HG03066 (cell line): Measurements from ENCODE around the gene EVI5.

Experiments
- ATAC-seq: cut with Tn5 transposase; IDR thresholded peaks from one replicate; pipeline ENCODE4 v1.9.1; 2021; ENCODE audit warnings: low read depth; ENCODE audit not compliant: unreplicated experiment

EVI5 gene

DNA sequence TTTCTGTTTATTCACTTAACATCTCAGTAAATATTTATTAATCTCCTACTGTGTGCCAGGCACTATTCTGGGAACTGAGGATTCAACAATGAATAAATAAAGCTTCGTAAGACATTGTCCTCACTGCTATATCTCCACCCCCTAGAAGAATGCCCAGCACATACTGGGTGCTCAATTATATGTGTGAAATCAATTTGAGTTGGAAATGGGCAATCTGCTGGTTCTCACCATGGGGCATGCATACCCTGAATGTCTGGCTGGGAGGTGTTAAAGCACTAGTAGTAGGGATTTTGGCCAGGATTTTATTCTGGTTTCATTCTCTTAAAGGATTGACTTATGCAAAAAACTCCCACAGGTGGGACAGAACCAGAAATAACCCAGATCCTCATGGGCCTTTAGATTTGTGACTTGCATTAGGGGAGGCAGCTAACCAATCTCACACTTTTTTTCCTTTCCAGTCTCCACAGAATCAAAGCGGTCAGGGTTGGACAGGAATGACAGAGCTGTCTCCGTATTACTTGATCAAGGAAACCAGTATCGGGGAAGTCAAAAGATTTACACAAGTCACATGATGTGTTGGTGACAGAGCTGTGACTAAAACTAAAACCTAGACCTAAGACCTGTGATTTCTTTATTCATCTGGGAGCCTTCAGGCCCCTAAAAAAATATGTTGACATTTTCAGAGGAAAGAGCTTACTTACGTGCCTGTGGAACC lies 311.0 kb downstream of the EVI5 start:
- ATAC-seq, result no peak

DNA sequence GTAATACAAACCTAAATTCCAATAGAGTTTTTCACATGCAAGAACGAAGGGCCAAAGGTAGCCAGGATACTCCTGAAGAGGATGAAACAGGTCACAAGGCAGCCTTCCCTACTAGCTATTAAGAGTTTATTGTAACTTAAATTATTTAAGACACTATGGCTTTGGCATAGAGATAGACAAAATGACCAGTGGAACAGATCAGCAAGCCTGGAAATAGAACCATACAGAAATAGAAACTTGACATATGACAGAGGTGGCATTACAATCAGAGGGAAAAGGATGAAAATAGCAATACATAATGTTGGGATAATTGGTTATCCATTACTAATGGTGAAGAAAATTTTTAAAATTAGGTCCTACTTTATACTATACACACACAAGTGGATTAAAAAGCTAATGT lies 314.7 kb downstream of the EVI5 start:
- ATAC-seq, result no peak

DNA sequence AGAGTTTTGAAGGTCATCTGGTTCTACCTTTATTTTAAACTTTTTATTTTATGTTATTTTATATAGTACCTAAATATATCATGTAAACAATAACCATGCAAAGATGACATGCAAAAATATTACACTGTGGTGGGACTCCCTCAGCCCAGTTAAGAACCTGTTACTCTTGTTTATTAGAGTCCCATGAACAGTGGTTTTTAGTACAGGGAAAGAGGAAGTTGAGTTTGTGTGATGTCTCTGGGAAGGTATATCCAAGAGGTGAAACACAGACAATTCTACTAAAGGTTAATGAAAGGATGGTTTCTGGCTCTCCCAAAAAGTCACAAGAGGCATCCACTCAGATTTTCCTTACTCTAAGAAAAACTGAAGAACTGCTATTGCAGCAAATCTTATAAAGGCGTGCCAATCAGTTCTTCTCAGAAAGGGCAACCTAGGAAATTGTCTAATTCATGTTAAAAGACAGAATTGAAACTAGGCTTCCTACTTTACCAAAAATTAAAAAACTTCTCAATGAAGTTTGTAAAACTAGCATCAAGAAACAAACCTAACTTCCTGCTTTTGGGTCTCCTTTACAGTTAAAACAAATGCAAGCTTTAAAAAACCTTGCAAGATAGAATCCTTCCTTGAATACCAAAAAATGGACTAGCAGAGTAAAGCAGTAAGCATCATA lies 318.1 kb downstream of the EVI5 start:
- no peak for ATAC-seq

DNA sequence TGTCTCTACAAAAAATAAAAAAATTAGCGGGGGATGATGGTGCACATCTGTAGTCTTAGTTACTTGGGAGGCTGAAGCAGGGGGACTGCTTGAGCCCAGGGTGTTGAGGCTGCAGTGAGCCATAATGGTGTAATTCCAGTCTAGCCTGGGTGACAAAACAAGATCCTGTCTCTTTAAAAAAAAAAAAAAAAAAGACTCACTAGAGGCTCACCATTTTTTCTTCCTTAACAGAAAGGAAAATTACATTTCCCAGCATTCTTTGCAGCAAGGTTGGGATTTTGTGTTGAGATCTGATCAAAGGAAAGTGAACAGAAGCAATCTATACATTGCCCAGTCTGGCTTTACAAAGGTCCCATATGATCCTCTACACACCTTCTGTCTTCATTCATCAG lies 319.7 kb downstream of the EVI5 start:
- ATAC-seq, result no peak

DNA sequence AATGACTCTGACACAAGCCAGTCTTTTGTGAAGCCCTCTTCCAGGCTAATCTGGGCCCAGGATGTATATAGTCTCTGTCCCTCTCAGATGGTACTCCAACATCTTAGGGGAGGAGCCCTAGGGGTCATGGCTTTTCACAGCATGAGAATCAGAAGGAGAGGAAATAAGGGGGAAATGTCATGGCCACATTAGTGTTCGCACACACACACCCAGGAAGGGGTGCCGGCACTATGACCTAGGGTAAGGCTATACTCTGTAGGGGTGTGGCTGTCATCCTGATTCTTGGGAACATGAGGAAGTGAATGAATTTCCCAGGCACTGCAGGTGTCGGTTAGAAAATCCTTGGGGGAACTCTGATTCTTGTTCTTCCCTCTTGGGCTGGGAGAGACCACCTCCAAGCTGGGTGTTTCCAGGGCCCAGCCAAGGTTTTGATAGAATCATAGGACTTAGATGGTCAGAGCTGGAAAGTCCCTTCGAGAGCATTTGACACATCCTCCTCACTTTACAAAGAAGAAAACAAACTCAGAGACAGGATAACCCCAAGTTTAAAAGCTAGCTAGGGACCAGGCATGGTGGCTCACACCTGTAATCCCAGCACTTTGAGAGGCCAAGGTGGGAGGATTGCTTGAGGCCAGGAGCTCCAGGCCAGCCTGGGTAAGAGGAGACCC lies 320.2 kb downstream of the EVI5 start:
- ATAC-seq, result no peak

DNA sequence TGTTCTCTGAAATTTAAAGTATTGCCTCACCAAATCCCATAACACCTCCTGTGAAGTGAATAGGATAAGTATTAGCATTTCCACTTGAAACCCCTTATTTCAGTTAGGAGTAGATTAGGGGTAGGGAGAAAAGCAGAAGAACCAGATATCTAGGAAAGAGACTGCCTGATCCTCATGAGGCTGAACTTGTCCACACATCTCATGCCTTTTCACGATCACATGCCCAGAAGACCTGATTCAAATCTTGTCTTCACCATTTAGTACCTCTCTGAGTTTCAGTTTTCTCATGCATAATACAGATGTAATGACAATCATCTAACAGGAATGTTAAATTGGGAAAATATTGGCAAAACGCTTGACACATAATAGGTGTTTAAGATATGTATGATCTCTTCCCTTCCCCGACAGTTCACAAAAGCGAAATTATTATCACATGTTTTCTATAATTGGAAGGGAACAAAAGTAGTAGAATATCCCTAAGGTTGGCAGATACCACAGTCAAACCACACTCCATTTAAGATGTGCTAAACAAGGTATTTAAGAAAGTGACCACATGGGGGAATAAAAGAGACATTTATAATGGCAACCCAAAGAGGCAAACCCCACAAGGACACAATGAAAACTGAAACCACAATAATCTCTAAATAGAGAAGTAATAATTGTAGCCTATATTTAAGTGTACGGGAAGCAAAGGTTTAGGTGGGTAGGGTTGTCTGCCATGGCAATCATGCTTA lies 323.4 kb downstream of the EVI5 start:
- ATAC-seq, result peak; percentile 60

DNA sequence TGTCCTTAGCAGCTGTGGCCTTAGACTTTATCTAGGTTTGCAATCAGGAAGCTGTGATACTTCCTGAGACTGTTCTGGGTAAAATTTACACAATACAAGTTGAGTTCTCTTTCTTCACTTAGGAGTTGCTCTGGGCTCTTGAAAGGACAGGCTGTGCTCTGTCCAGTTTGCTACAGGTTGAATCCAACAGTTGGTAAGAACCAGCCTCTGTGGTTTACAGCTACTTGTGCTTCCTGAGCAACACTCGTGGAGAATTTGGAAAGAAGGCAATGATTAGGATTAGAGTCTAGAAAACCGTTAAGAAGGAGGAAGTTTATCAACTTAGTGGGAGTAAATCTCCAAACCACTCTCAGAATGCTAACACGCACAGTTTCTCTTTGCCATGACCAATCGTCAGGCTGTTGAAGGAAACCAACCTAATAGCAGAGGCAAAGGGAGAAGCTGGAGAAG lies 325.0 kb downstream of the EVI5 start:
- no peak for ATAC-seq
